Peyer's patch (tissue), 4 donors: ENCODE results near the gene ZNRF1. TPM values are rescaled to one million over a fixed set of nuclear protein-coding genes. Genes with fewer than 3 reads are reported as not detected.
A peak's percentile ranks its signal among the peaks of the same experiment; 100 is the strongest.

ENCODE experiments used
- DNase-seq, 3 donors: peaks; one replicate each; pipeline ENCODE4 v3.0.0-alpha.2; 2017 to 2019
- H3K27ac ChIP-seq, 4 donors: fragments of 200-600 bp; sonication (generic); one replicate each; pipeline ENCODE4 v1.5.1; 2016 to 2019
- H3K27me3 ChIP-seq, 2 donors: fragments of 200-600 bp; sonication (generic); one replicate each; pipeline ENCODE4 v1.5.1; 2019
- H3K36me3 ChIP-seq, 3 donors: fragments of 200-600 bp; sonication (generic); one replicate each; pipeline ENCODE4 v1.5.1; 2016 to 2019
- H3K4me1 ChIP-seq, 4 donors: fragments of 200-600 bp; sonication (generic); one replicate each; pipeline ENCODE4 v1.5.1; 2016 to 2019
- H3K4me3 ChIP-seq, 4 donors: fragments of 200-600 bp; sonication (generic); 1 replicate in 3 of 4; 2 replicates in 1 of 4; pipeline ENCODE4 v1.5.1; 2016 to 2019; ENCODE audit warnings: mild to moderate bottlenecking in 1 of 4
- H3K9me3 ChIP-seq, 4 donors: fragments of 200-600 bp; sonication (generic); one replicate each; pipeline ENCODE4 v1.5.1; 2016 to 2019; ENCODE audit warnings: mild to moderate bottlenecking in 1 of 4
- CTCF ChIP-seq, 6 experiments: fragments of 450-650 bp in 4 of 6; fragments of 200-600 bp in 2 of 6; sonication (generic) in 1 of 6; IDR thresholded peaks; one replicate each; pipeline ENCODE4 v1.5.1; 2017 to 2019; ENCODE audit warnings: antibody characterized with exemption in 6 of 6, mild to moderate bottlenecking in 3 of 6, moderate library complexity in 1 of 6
- POLR2A ChIP-seq, 2 donors: fragments of 450-650 bp; IDR thresholded peaks; one replicate each; pipeline ENCODE4 v1.5.1; 2017; ENCODE audit warnings: antibody characterized with exemption in 2 of 2, mild to moderate bottlenecking in 2 of 2, moderate library complexity in 2 of 2
- total RNA-seq, 4 donors: library from RNA; depleted of rRNA; stranded (reverse); fragments of >200 nt; gene quantifications; one replicate each; pipeline ENCODE4 v1.1.0, GENCODE V29; 2016

The ZNRF1 gene
- total RNA-seq, 4 donors from 2014 or later, result 10.7 to 32.7 (median 16.4) TPM

GRCh38 chr16:74991593-74992403, 7.0 kb upstream of the ZNRF1 start:
- peaks cover 0 to 21% (median 1%) of the 10 kb centered on the region in 4 donors for H3K4me1 ChIP-seq
- no peaks in the 10 kb centered on the region for H3K27me3 ChIP-seq
- H3K27ac ChIP-seq, result peak overlapping the region in 2 of 4 donors; percentile 64 to 70
- no peaks in the 10 kb centered on the region for H3K9me3 ChIP-seq
- H3K36me3 ChIP-seq, result no peaks in the 10 kb centered on the region
- no peak for TF ChIP-seq CTCF (IDR thresholded peaks at IDR 0.05)
- no peak for TF ChIP-seq POLR2A (IDR thresholded peaks at IDR 0.05)
- peak overlapping the region in 2 of 4 donors; percentile 2 to 20 for H3K4me3 ChIP-seq
- peak in 2 of 3 donors; percentile 60 to 73 for DNase-seq

- no peak for DNase-seq
- Histone ChIP-seq H3K4me1 (peaks cover 0 to 40% (median 9%) of the 10 kb centered on the region in 4 donors), H3K36me3 (no peaks in the 10 kb centered on the region), H3K27me3 (no peaks in the 10 kb centered on the region), H3K4me3 (no peak overlapping the region), H3K27ac (no peak overlapping the region), H3K9me3 (no peaks in the 10 kb centered on the region)
- TF ChIP-seq POLR2A (IDR thresholded peaks at IDR 0.05), result no peak
- TF ChIP-seq CTCF (IDR thresholded peaks at IDR 0.05), result no peak
These were observed 2.8 kb upstream of the ZNRF1 start for GRCh38 chr16:74995986-74996385.

DNA sequence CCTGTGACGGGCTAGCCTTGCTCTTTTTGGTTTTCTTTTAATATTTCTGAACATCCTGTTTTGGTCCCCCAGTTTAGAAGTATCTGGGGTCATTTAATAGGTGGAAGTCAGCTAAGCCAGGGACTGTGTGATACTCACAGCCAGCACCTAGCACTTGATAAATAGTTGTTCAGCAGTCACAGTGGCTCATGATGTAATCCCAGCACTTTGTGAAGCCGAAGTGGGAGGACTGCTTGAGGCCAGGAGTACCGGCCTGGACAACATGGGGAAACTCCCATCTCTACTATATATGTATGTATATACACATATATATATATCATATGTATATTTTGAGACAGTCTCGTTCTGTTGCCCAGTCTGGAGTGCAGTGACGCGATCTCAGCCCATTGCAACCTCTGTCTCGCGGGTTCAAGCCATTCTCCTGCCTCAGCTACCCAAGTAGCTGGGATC, 1.8 kb upstream of the ZNRF1 start:
- Histone ChIP-seq H3K4me1 (peaks cover 0 to 34% (median 8%) of the 10 kb centered on the region in 4 donors), H3K36me3 (no peaks in the 10 kb centered on the region), H3K4me3 (no peak overlapping the region)

GRCh38 chr16:74999219-74999608, 390 bp downstream of the ZNRF1 start:
- Histone ChIP-seq H3K27ac (peak overlapping the region; percentile 65 to 90 (median 77)), H3K4me3 (peak overlapping the region; percentile 67 to 99 (median 75)), H3K27me3 (no peaks in the 10 kb centered on the region), H3K4me1 (peaks cover 0 to 28% (median 8%) of the 10 kb centered on the region in 4 donors), H3K9me3 (no peaks in the 10 kb centered on the region), H3K36me3 (no peaks in the 10 kb centered on the region)
- peak in 1 of 3 donors; percentile 63 for DNase-seq
- TF ChIP-seq CTCF (IDR thresholded peaks at IDR 0.05) (no peak), POLR2A (IDR thresholded peaks at IDR 0.05) (no peak)

More for the DNA sequence above, 1.8 kb upstream of the ZNRF1 start:
- TF ChIP-seq POLR2A (IDR thresholded peaks at IDR 0.05) (no peak), CTCF (IDR thresholded peaks at IDR 0.05) (no peak)
- no peaks in the 10 kb centered on the region for H3K27me3 ChIP-seq
- DNase-seq, result no peak
- H3K9me3 ChIP-seq, result no peaks in the 10 kb centered on the region
- H3K27ac ChIP-seq, result no peak overlapping the region

GRCh38 chr16:74999609-75000480, 1.0 kb downstream of the ZNRF1 start:
- H3K36me3 ChIP-seq, result no peaks in the 10 kb centered on the region
- DNase-seq, result peak; percentile 59 to 84 (median 69)
- peak overlapping the region; percentile 65 to 90 (median 77) for H3K27ac ChIP-seq
- TF ChIP-seq CTCF (IDR thresholded peaks at IDR 0.05) (peak in 1 of 6 experiments; percentile 7), POLR2A (IDR thresholded peaks at IDR 0.05) (no peak)
- H3K27me3 ChIP-seq, result no peaks in the 10 kb centered on the region
- no peaks in the 10 kb centered on the region for H3K9me3 ChIP-seq
- peak overlapping the region; percentile 67 to 99 (median 75) for H3K4me3 ChIP-seq
- H3K4me1 ChIP-seq, result peaks cover 0 to 28% (median 8%) of the 10 kb centered on the region in 4 donors
